Measurements from ENCODE around the gene TERF2IP. TPM values are rescaled to one million over a fixed set of nuclear protein-coding genes. Genes with fewer than 3 reads are reported as not detected.
A peak's percentile ranks its signal among the peaks of the same experiment; 100 is the strongest.

TERF2IP gene
- total and polyA plus RNA-seq, 9 of the 15 experiments (the other 6 are each of a cell fraction or from before 2014, with no cell fraction given): 14.5 to 64.2 (median 47.0) TPM

DNA sequence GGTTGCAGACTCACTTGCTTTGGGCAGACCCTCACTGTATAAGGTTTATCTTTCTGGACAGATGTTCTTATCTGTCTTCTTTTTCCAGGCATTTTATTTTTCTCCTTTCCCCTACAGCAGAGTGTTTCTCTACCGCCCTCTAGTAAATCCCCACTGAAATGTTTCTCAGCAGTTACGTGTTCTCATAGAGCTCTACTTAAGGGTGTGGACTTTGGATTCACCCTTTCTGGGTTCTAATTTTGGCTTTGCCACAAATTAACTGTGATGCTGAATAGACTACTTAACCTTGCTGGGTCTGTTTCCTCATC lies 26.4 kb upstream of the TERF2IP start (continued):
- TF ChIP-seq REST (IDR thresholded peaks at IDR 0.05; ENCODE audit: borderline replicate concordance): peak; percentile 82
- no peak for TF ChIP-seq REST (CRISPR knock-in tag; IDR thresholded peaks at IDR 0.05; ENCODE audit: low read depth)
- peak; percentile 87 for TF ChIP-seq SMARCE1 (IDR thresholded peaks at IDR 0.05)
- no peak for TF ChIP-seq LCOR (CRISPR knock-in tag; IDR thresholded peaks at IDR 0.05)
- peak; percentile 27; the same call in 1 of the 2 replicates for TF ChIP-seq FOSL1 (tag; conservative IDR thresholded peaks at IDR 0.05)
- peak; percentile 68; the same call in 1 of the 2 replicates for TF ChIP-seq PML (IDR thresholded peaks at IDR 0.05; ENCODE audit: low read length)
- no peak for TF ChIP-seq SMAD1 (IDR thresholded peaks at IDR 0.05; ENCODE audit: low read depth, low read length, partially characterized antibody)
- 0 out of 2 replicates have a peak, but pooled peaks have one; percentile 49 for TF ChIP-seq ZNF354B (CRISPR knock-in tag; IDR thresholded peaks at IDR 0.05)
- TF ChIP-seq NCOA4 (IDR thresholded peaks at IDR 0.05; ENCODE audit: partially characterized antibody): no peak
- TF ChIP-seq ZNF592 (IDR thresholded peaks at IDR 0.05): no peak
- TF ChIP-seq CTCFL (IDR thresholded peaks at IDR 0.05; ENCODE audit: borderline replicate concordance, insufficient read depth, low read depth, low read length, poor library complexity, severe bottlenecking): no peak
- no peak for TF ChIP-seq KLF10 (CRISPR knock-in tag; IDR thresholded peaks at IDR 0.05)
- TF ChIP-seq ZNF785 (CRISPR knock-in tag; IDR thresholded peaks at IDR 0.05): no peak
- peak; percentile 21 for TF ChIP-seq TAF9B (IDR thresholded peaks at IDR 0.05; ENCODE audit: partially characterized antibody)
- no peak for TF ChIP-seq RBM17 (IDR thresholded peaks at IDR 0.05; ENCODE audit: borderline replicate concordance, low read depth, low read length)

All from K562 (cell line).